ENCODE data around the gene FNDC3B.
A peak's percentile ranks its signal among the peaks of the same experiment; 100 is the strongest.

FNDC3B gene

GRCh38 chr3:172138792-172139507, 99.6 kb downstream of the FNDC3B start (continued):
- TF ChIP-seq ZEB2 (tag by site-specific recombination; IDR thresholded peaks at IDR 0.05): peak; percentile 67
- 0 out of 2 replicates have a peak, but pooled peaks have one; percentile 13 for TF ChIP-seq REST (tag by site-specific recombination; IDR thresholded peaks at IDR 0.05)
- no peak for TF ChIP-seq ZSCAN16 (tag by site-specific recombination; IDR thresholded peaks at IDR 0.05)
- peak; percentile 43; the same call in 1 of the 2 replicates for TF ChIP-seq ZFP37 (tag by site-specific recombination; IDR thresholded peaks at IDR 0.05)
- no peak for TF ChIP-seq ZNF664 (tag by site-specific recombination; IDR thresholded peaks at IDR 0.05)
- 0 out of 2 replicates have a peak, but pooled peaks have one; percentile 19 for TF ChIP-seq KLF17 (tag by site-specific recombination; IDR thresholded peaks at IDR 0.05)
- no peak for TF ChIP-seq ZNF138 (tag by site-specific recombination; IDR thresholded peaks at IDR 0.05; ENCODE audit: borderline replicate concordance)
- TF ChIP-seq SP7 (tag by site-specific recombination; IDR thresholded peaks at IDR 0.05): 0 out of 2 replicates have a peak, but pooled peaks have one; percentile 21
- peak; percentile 43; the same call in 1 of the 2 replicates for TF ChIP-seq IKZF3 (tag by site-specific recombination; IDR thresholded peaks at IDR 0.05)
- TF ChIP-seq ZNF571 (tag by site-specific recombination; IDR thresholded peaks at IDR 0.05): no peak
- no peak for TF ChIP-seq GFI1B (tag by site-specific recombination; IDR thresholded peaks at IDR 0.05)
- TF ChIP-seq HIC1 (tag by site-specific recombination; IDR thresholded peaks at IDR 0.05): no peak
- TF ChIP-seq ZNF777 (tag by site-specific recombination; IDR thresholded peaks at IDR 0.05; ENCODE audit: borderline replicate concordance): no peak
- TF ChIP-seq ZBTB17 (tag by site-specific recombination; IDR thresholded peaks at IDR 0.05): peak; percentile 26; the same call in 1 of the 2 replicates
- TF ChIP-seq ZBTB48 (tag by site-specific recombination; IDR thresholded peaks at IDR 0.05): no peak
- TF ChIP-seq ZNF239 (tag by site-specific recombination; IDR thresholded peaks at IDR 0.05): no peak
- TF ChIP-seq BCL6B (tag by site-specific recombination; IDR thresholded peaks at IDR 0.05): no peak
